ENCODE data around the gene VSIG10L.

VSIG10L gene

DNA sequence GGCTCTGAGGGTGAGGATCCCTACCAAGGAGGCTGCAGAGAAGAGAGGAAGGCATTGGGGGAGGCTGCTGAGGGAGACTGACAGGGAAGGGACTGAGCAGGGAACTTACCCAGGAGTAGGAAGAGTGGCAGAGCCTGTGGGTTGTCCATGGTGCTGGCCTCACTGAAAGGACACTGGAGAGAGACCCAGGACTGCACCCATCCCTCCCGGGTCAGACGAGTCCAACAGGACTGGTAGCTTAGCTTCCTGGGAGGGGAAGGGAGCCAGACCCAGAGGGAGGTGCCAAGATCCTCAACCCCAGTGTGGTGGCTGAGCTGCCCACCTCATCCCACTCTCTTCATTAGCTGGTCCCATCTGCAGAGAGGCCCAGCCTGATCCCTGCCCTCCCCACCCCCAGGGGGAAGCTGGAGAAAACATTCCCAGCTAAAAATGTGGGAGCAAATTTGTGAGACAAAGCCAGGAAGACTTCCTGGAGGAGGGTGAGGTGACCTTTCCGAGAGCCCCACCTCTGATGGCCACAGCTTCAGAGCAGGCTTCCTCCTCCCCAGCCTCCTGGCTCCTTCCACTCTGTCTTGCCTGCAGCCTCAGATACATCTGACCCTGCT lies at the start of gene VSIG10L:
Gene VSIG10L (minus strand): TSS at position 164 of the 605 bp plus-strand sequence. CDS start 15 bp downstream, at position 149.
- DNase-seq = no peak

- no peak for DNase-seq
These were observed 49.2 kb upstream of the VSIG10L start for GRCh38 chr19:51391073-51391611.

- DNase-seq = no peak
These were observed 47.2 kb upstream of the VSIG10L start for GRCh38 chr19:51389143-51389542.

GRCh38 chr19:51387924-51388389 lies 46.0 kb upstream of the VSIG10L start, which contains the start of gene LIM2:
Gene LIM2 (minus strand): TSS chr19:51387974. CDS start chr19:51387443, 531 bp downstream.
- no peak for DNase-seq

DNA sequence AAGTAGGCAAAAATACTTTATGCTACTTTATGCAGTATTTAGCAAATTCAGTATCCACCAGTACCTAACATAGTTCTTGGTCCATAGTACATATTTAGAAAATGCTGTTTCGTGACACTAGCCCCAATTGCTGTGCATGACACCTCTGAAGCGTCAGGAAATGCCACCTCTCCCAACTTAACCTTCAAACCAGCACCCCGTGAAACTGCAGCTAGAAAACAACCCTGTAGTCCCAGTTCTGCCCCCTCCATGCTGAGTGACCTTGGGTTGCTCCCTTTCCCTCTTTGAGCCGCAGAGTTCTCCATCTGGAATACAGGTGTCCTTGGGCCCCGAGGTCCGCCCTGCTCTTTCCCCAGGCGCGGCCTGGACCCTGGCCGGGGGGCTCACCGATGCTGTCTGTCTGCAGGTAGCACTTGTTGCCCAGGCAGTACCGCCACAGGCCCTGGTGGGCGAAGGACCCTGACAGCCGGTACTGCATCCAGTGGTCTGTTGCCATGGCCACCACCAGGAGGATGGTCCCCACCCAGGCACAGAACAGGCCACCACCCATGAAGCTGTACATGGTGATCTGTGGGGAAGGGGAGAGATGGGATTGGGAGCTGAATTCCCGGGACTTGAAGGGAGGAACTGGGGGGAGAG lies 45.1 kb upstream of the VSIG10L start:
- no peak for DNase-seq

DNA sequence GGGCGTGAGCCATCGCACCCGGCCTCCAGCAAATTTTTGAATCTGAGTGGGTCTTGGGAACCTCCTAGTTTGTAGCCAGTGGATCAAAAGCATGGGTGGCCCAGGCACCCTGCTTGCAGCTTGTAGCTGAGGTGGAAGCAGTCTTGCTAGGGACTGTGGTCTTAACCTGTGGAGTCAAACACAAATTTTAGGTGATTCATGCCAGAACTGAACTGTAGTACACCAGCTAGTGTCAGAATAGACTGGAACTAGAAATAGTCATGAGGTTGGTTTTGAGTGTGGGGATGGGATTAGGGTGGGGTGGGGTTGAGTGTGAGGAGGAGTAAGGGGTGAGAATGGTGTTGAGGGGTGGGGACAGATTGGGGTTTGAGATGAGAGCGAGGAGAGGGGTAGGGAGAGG lies 40.1 kb upstream of the VSIG10L start:
- no peak for DNase-seq

DNA sequence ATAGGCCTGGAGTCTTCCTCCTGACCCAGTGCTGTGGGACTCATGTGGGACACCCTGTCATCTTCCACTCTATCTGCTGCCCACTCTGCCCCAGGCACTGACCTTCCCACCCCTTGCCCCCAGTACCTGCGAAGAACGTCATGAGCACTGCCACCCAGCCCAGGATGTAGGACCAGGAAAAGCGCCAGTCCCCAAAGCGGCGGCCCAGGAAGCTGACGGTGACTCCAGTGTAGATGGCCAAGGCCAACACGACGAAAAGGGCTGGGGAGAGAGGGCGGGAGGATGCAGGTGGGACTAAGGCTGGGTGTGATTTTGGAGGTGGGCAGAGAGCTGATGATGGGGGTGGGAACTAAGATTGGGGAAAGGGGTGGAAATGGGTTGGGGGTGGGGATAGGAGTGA lies 38.4 kb upstream of the VSIG10L start:
- no peak for DNase-seq

DNA sequence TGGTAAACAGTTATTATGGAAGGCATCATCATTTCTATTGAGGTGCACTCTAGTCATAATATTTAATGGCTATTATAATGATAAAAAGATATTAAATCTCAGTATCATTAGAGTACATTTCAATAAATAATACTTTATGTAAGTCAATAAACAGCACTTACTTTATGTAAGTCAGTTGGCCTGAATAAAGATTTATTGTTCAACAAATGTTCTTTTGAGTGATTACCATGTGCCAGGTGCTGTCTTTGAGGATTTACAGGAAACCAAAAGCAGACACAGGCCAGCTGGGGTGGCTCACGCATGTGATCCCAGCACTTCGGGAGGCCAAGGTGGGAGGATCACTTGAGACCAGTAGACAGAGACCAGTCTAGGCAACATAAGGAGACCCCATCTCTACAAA lies 35.5 kb upstream of the VSIG10L start:
- no peak for DNase-seq

DNA sequence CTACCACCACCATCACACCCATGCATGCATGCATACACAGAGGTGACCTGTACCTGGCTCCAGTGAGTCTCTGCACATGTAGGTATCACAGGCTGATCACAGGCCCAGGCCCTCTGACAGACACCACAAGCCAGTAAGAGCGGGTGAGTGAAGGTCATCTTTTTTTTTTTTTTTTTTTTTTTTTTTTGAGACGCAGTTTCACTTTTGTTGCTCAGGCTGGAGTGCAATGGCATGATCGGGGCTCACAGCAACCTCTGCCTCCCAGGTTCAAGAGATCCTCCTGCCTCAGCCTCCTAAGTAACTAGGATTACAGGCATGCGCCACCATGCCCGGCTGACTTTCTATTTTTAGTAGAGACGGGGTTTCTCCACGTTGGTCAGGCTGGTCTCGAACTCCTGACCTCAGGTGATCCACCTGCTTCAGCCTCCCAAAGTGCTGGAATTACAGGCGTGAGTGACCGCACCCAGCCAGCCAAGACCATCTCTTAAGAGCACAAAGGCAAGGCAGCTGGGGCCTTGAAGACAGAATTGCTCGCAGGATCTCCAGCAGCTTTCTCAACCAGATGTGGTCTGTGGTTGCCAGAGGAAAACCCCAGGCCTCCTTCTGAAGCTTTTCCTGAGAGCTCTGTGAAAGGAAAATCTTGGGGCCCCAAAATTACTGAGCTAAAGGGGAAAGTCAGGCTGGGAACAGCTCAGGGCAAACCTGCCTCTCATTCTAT lies 33.7 kb upstream of the VSIG10L start:
- no peak for DNase-seq

GRCh38 chr19:51372649-51373504 lies 30.9 kb upstream of the VSIG10L start, which contains the start of gene NKG7:
Gene NKG7 (minus strand): TSS chr19:51372654. CDS start chr19:51372535, 119 bp downstream.
- no peak for DNase-seq

- no peak for DNase-seq
These were observed 30.2 kb upstream of the VSIG10L start for GRCh38 chr19:51372021-51372648.

GRCh38 chr19:51371186-51371690 lies 29.3 kb upstream of the VSIG10L start:
- DNase-seq = no peak

- DNase-seq = no peak
These were observed 28.3 kb upstream of the VSIG10L start for GRCh38 chr19:51370230-51370629.

DNA sequence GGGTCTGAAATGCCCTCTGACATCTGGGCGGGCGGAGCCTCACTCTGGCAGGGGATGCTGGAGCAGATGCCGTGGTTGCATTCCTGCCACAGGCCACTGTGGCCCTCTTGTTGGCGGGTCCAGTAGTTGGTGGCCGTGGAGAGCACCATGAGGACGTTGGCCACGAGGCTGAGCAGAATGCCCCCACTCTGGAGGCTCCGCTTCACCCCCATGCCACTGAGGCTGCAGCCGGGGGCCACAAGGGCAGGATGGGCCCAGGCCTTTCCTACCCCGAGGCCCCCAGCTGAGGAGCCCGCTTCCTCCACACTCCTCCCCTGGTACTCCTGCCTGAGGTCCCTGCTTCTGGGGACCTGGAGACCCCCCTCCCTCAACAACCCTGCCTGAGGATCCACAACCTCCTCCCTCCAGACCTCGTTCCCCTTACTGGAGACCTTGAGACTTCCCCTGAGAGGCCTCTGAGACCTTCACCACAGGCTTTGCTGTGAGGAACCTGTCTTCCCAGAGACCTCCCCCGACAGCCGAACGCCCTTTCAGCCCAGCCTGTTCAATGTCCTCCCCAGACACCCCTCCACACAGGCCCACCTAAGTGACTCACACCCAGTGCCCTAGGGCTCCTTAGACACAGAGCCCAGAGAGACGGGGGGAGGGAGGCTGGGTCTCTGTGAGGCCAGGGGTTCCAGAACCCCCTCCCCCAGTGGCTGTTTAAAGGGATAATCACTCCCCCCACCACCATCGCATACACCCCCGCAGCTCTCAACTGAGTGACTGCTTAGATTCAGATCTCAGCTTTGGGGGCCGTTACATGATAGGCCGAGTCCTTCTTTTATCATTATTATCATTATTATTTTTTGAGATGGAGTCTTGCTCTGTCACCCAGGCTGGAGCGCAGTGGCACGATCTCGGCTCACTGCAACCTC lies 26.7 kb upstream of the VSIG10L start, which contains the start of gene CLDND2:
Gene CLDND2 (minus strand): TSS at position 638 of the 917 bp plus-strand sequence. CDS start 426 bp downstream, at position 212.
- DNase-seq = peak; percentile 4

- peak; percentile 92 for DNase-seq
These were observed 25.8 kb upstream of the VSIG10L start for GRCh38 chr19:51367565-51368365.

GRCh38 chr19:51367255-51367564 lies 25.3 kb upstream of the VSIG10L start:
- no peak for DNase-seq

GRCh38 chr19:51366389-51367254 lies 24.7 kb upstream of the VSIG10L start:
- DNase-seq = peak; percentile 94

DNA sequence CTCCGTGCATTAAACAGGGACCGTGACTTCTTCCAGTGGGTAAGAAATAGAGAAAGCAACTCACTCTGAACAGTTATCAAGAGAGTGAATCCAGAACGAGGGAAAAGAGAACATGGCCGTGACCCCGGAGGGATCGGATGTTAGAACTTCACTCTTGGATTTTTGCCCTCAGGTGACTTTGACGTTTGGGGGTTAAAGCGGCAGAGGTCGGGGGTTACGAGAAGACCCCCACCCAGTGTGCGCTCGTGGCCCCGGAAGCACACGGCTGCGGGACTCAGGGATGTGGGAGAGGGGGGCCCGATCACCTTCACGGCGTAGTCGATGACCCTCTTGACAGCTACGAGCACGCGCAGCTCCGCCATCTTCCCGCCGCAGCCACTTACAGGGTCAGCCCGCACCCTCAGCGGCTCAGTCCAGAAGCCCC lies 24.0 kb upstream of the VSIG10L start, which contains the start of gene ETFB:
Gene ETFB (minus strand): TSS at position 424 of the 424 bp plus-strand sequence. CDS start 62 bp downstream, at position 362.
- no peak for DNase-seq
